Transverse colon (tissue), 4 donors: ENCODE results near the gene PODXL. TPM values are rescaled to one million over a fixed set of nuclear protein-coding genes. Genes with fewer than 3 reads are reported as not detected.

ENCODE experiments used
- DNase-seq: peaks from one replicate; pipeline ENCODE4 v3.0.0-alpha.2; 2019
- H3K27ac ChIP-seq, 4 donors: fragments of 200-600 bp; sonication (generic); 2 replicates each; pipeline ENCODE4 v1.5.1; 2016 to 2018; ENCODE audit warnings: inconsistent platforms in 4 of 4
- H3K27me3 ChIP-seq: fragments of 200-600 bp; sonication (generic); 2 replicates; pipeline ENCODE4 v1.5.1; 2017; ENCODE audit warnings: inconsistent platforms
- H3K36me3 ChIP-seq, 4 donors: fragments of 200-600 bp; sonication (generic); 2 replicates each; pipeline ENCODE4 v1.5.1; 2017 to 2019; ENCODE audit warnings: inconsistent platforms in 4 of 4
- H3K4me1 ChIP-seq, 4 donors: fragments of 200-600 bp; sonication (generic); 2 replicates each; pipeline ENCODE4 v1.5.1; 2017 to 2020; ENCODE audit warnings: inconsistent platforms in 4 of 4
- H3K4me3 ChIP-seq, 4 donors: fragments of 200-600 bp; sonication (generic); 1 replicate in 1 of 4; 2 replicates in 3 of 4; pipeline versions ENCODE4 v1.5.1 to v1.6.1; 2017 to 2019; ENCODE audit warnings: inconsistent platforms in 4 of 4
- H3K9me3 ChIP-seq, 2 donors: fragments of 200-600 bp; sonication (generic); 2 replicates each; pipeline ENCODE4 v1.5.1; 2017 to 2019; ENCODE audit warnings: inconsistent platforms in 2 of 2
- CTCF ChIP-seq, 5 experiments: fragments of 200-600 bp in 3 of 5; fragments of 450-650 bp in 2 of 5; sonication (generic) in 3 of 5; IDR thresholded peaks; 1 replicate in 2 of 5; 2 replicates in 3 of 5; pipeline ENCODE4 v1.5.1; 2016 to 2017; ENCODE audit warnings: antibody characterized with exemption in 5 of 5, inconsistent platforms in 3 of 5, mild to moderate bottlenecking in 2 of 5, moderate library complexity in 1 of 5
- EP300 ChIP-seq: sonication (generic); formaldehyde crosslinking; IDR thresholded peaks from one replicate; pipeline ENCODE4 v1.6.1; 2017; ENCODE audit warnings: antibody characterized with exemption, low read depth
- POLR2A ChIP-seq: fragments of 450-650 bp; IDR thresholded peaks from one replicate; pipeline ENCODE4 v1.6.1; 2016; ENCODE audit warnings: antibody characterized with exemption, mild to moderate bottlenecking, moderate library complexity
- POLR2AphosphoS5 ChIP-seq, 3 donors: sonication (generic); formaldehyde crosslinking; IDR thresholded peaks; one replicate each; pipeline ENCODE4 v1.6.1; 2016; ENCODE audit warnings: antibody characterized with exemption in 3 of 3
- WGBS, 2 donors: methylation state at CpG; one replicate each; pipeline ENCODE4 v1.1.5; 2018; ENCODE audit warnings: low coverage in 1 of 2; 5-methylcytosine and 5-hydroxymethylcytosine counted together
- in situ Hi-C, 4 donors: fragments of 200-750 bp; cut with MboI; loops; one replicate each; pipeline versions ENCODE4 v1.15.0 to v1.15.1; 2017; ENCODE audit warnings: low sequenced_read_pairs in 3 of 4, low pct_ligation_motif_present in 1 of 4, low pct_unique_long_range_greater_than_20kb in 1 of 4
- intact Hi-C: fragments of 100-400 bp; cut with DNase I; formaldehyde crosslinking; loops from one replicate; pipeline ENCODE4 v1.15.1; 2023; ENCODE audit warnings: low total_unique reads
- total RNA-seq, 4 donors: library from RNA; depleted of rRNA; stranded (reverse); fragments of >200 nt; gene quantifications; one replicate each; pipeline ENCODE4 v1.1.0, GENCODE V29; 2016

Gene PODXL
- total RNA-seq, 4 donors from 2014 or later = 11.7 to 25.8 (median 16.1) TPM

DNA sequence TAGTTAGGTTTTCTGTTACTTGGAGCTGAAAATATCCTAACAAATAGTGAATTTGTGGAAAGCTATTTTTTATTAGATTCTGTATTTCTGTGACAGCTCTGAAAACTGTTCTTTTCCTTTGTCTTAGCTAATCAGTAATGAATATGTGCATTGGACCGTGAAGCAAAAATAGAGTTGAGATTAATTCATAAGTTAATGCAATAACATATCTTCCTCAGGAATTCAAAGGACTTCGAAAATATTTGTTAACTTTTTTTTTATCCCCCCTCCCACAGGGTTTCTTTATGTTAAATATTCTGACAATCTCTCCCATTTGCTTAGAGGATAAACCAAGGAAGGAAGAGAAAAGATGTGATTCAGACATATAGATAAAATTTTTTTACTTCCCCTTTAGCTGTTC is 101.4 kb downstream of the PODXL start:
- 90 to 94% methylated on average over 2 of the region's 2 CpGs for WGBS, 2 donors
- no peak for DNase-seq
- H3K27ac ChIP-seq = no peak overlapping the region
- H3K4me1 ChIP-seq = no peaks in the 10 kb centered on the region
- intact Hi-C loops = no loop called here
- no peaks in the 10 kb centered on the region for H3K27me3 ChIP-seq
- in situ Hi-C loops = no loop called here
- TF ChIP-seq POLR2AphosphoS5 (IDR thresholded peaks at IDR 0.05) (no peak), EP300 (no peak), CTCF (IDR thresholded peaks at IDR 0.05) (no peak), POLR2A (no peak)
- H3K9me3 ChIP-seq = no peaks in the 10 kb centered on the region
- H3K4me3 ChIP-seq = no peak overlapping the region
- H3K36me3 ChIP-seq = peaks cover 0 to 11% (median 0%) of the 10 kb centered on the region in 4 donors

GRCh38 chr7:131454498-131454897 is 101.9 kb downstream of the PODXL start:
- Histone ChIP-seq H3K4me3 (no peak overlapping the region), H3K36me3 (peaks cover 0 to 11% (median 0%) of the 10 kb centered on the region in 4 donors), H3K27me3 (no peaks in the 10 kb centered on the region), H3K27ac (no peak overlapping the region), H3K9me3 (no peaks in the 10 kb centered on the region), H3K4me1 (no peaks in the 10 kb centered on the region)
- DNase-seq = no peak
- WGBS, 2 donors = 91 to 100% methylated on average over 1 of the region's 1 CpG
- in situ Hi-C loops (no loop called here), intact Hi-C loops (no loop called here)
- TF ChIP-seq POLR2AphosphoS5 (IDR thresholded peaks at IDR 0.05) (no peak), POLR2A (no peak), EP300 (no peak), CTCF (IDR thresholded peaks at IDR 0.05) (no peak)

Other genes starting within 250 kb of the PODXL start
- gene MKLN1, start 228.8 kb downstream of the PODXL start, total RNA-seq = 10 to 100 TPM; 30.7 to 87.0 (median 48.6) TPM